ENCODE data around the gene DOLPP1.
"Not testable (repeated sequence)": the region's sequence is repeated elsewhere in the genome, so short reads cannot be mapped to it uniquely, and the experiment has no call there.

- TF ChIP-seq POLR2A (IDR thresholded peaks at IDR 0.05; ENCODE audit: low read length); GATA1 (IDR thresholded peaks at IDR 0.05; ENCODE audit: low read depth, low read length): not testable (repeated sequence)
Measured at GRCh38 chr9:129130271-129130670, 49.4 kb downstream of the DOLPP1 start.
